EH (cell line): Measurements from ENCODE around the gene FBXL15.

Source experiments
- DNase-seq: peaks from one replicate; pipeline ENCODE4 v3.0.0-alpha.2; 2015; ENCODE audit warnings: low read depth

FBXL15 gene

DNA sequence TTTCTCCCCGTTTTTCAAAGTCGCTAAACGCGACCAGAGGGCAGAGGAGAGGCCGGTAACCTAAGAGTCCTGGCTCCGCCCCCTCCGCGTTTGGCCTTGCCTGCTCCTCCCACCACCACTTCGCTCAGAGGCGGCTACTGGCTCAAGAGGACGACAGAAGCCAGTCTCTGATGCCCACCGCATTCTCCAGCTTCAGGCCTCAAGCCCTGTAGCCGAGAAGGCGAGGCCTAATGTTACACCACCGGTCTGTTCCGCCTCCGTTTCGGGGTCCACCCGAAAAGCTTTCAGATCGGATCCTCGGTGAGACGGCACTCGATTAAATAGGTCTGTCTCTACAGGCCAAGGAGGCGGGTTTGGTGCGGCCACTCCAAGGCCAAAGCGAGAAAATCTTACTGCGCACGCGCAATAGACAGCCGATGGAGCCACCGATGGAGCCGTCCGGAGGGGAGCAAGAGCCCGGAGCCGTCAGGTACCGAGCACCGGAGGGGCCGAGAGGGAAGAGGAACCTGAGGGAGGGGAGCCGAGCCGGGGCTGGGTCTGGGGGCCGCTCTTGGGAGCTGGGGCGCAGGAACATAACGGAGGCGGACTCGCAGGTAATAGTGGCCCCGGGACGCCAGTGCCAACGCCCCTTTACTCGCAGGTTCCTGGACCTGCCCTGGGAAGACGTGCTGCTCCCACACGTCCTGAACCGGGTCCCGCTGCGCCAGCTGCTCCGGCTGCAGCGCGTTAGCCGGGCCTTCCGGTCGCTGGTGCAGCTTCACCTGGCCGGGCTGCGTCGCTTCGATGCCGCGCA is at the start of gene FBXL15:
TSS of gene FBXL15 (plus strand) at position 123 of the 793 bp plus-strand sequence. CDS start at position 417, 294 bp downstream.
- peak; percentile 96 for DNase-seq

GRCh38 chr10:102371295-102371694 is 49.3 kb upstream of the FBXL15 start:
- no peak for DNase-seq

- DNase-seq: no peak
Measured at GRCh38 chr10:102375250-102375649, 45.4 kb upstream of the FBXL15 start.

DNA sequence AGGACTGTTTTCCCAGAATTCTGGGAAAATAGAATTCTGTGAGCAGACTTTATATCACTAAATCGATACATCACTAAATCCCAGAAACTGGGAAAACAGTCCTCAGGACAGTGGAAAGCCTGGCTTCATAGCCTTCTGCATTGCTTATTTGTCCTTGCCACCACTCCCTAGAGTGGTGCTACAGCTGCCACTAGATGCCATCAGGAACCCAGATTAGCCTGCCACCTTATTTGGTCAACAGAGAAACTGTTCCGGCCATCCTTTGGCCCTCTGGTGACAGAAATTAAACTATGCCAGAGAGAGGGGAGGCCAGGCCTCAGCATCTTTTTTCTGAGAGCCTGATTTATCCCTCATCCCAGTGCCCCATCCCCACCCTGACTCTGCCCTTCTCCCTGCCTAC is 44.8 kb upstream of the FBXL15 start:
- DNase-seq: peak; percentile 6

DNA sequence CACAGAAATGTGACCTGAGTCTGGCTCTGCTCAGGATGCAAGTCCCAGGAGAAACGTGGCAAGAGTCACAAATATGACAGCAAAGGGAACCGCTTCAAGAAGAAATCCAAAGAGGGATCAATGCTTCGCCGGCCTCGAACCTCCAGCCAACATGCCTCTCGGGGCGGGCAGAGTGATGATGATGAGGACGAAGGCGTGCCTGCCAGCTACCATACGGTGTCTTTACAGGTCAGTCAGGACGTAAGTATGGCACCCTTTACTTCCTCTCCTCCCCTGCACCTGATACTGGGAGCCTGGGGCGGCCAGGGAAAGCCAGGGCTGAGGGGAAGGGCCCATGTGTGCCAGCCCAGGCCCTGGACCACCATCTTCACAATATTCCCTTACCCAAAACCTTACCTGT is 43.7 kb upstream of the FBXL15 start:
- no peak for DNase-seq

GRCh38 chr10:102379383-102379782 is 41.3 kb upstream of the FBXL15 start:
- no peak for DNase-seq

DNA sequence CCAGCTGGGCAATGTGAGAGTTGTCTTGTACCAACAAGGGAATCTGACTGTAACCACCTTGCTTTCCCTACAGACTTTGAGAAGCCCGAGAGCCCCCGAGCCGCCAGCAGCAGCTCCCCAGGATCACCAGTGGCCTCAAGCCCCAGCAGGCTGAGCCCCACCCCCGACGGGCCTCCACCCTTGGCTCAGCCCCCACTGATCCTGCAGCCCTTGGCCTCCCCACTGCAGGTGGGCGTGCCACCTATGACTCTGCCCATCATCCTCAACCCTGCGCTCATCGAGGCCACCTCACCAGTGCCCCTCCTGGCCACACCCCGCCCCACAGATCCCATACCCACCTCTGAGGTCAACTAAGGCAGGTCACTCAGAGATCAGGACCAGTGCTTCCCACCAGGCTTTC is 38.7 kb upstream of the FBXL15 start:
- DNase-seq: no peak

DNA sequence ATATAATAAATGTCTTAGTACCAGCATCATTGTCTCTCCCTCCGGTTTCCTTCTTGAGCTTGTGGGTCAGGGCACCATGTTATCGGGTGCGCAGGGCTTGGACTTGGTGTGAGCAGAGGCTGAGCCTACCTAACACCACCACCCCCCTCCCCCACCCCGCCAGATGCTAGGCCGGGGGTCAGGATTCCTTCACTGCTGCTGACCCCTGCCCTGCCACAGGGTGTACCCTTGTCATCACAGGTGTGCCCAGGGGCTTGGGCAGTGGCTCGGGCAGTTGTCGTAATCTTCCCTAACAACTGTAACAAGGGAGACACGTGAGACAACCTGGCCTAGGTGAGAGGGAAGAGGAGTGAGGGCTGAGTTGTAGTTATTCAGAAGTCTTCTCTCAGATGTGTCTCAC is 37.8 kb upstream of the FBXL15 start:
- DNase-seq: no peak

- peak; percentile 27 for DNase-seq
Measured at GRCh38 chr10:102384053-102384452, 36.6 kb upstream of the FBXL15 start.

DNA sequence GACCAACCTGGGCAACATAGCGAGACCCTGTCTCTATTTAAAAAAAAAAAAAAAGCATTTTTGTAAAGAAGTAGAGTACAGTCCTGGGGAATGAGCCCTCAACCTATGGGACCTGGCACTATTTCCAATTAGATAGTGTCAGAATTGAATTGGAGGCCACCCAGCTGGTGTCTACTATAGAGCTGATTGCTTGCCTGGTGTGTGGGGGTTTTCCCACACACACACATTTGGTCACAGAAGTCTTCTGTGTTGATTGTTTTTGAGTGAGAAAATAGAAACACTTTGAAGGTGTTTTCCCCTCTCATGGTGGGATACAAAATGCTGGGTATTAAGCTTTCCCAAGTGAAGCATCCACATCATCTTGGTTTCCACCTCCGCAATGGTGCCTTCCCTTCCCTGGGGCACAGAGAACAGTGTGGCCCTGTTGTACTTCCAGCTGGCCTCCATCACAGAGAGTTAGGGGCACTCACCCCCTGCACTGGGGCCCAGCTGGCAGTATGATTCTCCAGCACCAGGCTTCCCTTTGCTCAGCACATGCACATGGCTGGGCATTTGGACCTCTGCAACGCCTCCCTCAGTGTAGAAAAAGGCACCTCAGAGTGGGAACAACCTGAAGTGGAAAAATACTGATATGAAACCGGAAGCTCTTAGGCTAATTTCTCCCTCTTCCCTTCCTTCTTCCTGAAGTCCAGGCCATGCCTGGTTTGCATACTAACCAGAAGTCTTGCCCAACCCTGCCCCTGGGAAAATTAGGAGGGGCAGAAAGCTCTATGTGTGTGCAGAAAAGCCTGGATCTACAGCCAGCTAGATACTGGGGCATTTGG is 35.8 kb upstream of the FBXL15 start:
- DNase-seq: peak; percentile 45

GRCh38 chr10:102389894-102390293 is 30.7 kb upstream of the FBXL15 start:
- no peak for DNase-seq

DNA sequence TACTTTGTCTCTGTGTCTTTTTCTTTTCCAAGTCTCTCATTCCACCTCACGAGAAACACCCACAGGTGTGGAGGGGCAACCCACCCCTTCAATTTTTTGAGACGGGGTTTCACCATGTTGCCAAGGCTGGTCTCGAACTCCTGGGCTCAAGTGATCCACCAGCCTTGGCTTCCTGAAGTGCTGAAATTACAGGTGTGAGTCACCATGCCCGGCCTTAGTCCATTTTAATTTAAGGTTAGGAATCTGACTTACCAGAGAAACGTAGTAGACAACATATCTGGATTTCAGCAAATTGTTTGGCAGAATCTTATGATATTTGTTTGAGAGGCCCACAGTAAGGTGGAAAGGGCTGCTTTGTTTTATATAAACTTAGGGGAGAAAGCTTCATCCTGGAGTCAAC is 28.3 kb upstream of the FBXL15 start:
- no peak for DNase-seq

DNA sequence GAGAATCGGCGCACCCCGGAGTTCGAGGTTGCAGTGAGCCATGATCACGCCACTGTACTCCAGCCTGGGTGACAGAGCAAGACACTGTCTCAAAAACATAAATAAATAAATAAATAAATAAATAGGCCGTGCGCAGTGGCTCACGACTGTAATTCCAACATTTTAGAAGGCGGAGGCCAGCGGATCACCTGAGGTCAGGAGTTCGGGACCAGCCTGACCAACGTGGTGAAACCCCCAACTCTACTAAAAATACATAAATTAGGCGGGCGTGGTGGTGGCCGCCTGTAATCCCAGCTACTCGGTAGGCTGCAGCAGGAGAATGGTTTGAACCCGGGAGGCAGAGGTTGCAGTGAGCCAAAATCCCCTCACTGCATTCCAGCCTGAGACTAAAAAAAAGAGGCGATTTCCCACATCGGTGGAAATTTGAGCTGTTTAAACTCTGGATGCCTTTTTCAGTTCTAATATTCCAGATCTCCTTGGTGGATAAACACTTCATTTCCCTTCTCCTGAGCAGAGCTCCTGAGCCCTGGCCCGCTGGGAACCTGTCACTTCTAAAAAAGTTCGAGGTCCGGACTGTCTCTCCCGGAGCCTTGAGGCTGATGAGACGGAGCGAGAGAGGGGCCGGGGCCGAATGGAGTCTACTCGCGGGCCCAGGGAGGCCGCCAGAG is 27.1 kb upstream of the FBXL15 start:
- DNase-seq: no peak

GRCh38 chr10:102394079-102394800 is 26.4 kb upstream of the FBXL15 start:
- DNase-seq: peak; percentile 93

GRCh38 chr10:102394801-102395399 is 25.7 kb upstream of the FBXL15 start:
- peak; percentile 32 for DNase-seq

DNA sequence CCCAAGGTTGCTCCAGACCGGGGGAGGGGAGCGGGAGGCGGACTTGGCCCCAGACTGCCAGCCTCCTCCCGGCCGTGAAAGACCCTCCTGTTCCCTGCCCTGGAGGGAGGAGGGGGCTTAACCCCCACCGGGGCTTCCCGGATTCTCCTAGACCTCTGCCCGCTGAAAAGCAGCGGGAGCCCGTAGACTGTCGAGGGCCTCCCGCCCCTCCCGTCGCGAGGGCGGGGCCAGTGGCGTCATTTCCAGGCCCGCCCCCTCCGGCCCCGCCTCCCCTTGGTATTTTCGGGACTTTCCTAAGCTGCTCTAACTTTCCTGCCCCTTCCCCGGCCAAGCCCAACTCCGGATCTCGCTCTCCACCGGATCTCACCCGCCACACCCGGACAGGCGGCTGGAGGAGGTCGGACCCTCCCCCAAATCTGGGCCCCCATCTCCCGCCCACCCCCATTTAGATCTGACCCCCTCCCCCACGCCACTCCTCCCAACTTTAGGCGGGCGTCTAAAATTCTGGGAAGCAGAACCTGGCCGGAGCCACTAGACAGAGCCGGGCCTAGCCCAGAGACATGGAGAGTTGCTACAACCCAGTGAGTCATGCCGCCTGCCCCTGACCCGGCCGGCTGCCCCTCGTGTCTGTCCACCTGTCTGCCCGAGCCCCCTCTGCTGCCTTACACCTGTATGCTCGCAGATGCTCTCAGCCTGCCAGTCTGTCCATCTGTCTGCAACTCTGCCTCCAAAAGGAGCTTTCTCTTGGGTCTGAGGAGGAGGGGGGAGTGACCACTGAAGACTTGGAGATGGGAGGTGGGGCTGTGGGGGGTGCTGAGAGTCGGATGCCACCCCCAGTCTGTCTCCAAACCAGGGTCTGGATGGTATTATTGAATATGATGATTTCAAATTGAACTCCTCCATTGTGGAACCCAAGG is 25.0 kb upstream of the FBXL15 start, which contains the start of gene NFKB2:
TSS of gene NFKB2 (plus strand) at position 306 of the 917 bp plus-strand sequence. CDS start at position 561, 255 bp downstream.
- DNase-seq: peak; percentile 87

GRCh38 chr10:102396317-102396650 is 24.4 kb upstream of the FBXL15 start:
- no peak for DNase-seq

DNA sequence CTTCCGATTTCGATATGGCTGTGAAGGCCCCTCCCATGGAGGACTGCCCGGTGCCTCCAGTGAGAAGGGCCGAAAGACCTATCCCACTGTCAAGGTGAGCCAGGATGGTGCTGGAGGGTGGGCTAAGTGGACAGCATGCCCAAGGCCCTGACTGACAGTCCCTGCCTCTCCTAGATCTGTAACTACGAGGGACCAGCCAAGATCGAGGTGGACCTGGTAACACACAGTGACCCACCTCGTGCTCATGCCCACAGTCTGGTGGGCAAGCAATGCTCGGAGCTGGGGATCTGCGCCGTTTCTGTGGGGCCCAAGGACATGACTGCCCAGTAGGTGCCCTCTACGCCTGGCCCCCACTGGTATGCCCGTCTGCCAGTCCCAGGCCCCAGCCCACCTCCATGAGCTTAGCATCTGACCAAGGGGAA is 23.9 kb upstream of the FBXL15 start:
- DNase-seq: no peak

GRCh38 chr10:102397222-102398171 is 23.1 kb upstream of the FBXL15 start:
- DNase-seq: no peak
